GM10847 (cell line): Measurements from ENCODE around the gene GRHPR.

ENCODE experiments used
- POLR2A ChIP-seq: IDR thresholded peaks from 2 replicates; pipeline ENCODE4 v1.6.1; 2011; ENCODE audit not compliant: insufficient read length; ENCODE audit errors: extremely low read depth

The GRHPR gene

GRCh38 chr9:37425298-37425752 is 2.8 kb downstream of the GRHPR start:
- TF ChIP-seq POLR2A: no peak

DNA sequence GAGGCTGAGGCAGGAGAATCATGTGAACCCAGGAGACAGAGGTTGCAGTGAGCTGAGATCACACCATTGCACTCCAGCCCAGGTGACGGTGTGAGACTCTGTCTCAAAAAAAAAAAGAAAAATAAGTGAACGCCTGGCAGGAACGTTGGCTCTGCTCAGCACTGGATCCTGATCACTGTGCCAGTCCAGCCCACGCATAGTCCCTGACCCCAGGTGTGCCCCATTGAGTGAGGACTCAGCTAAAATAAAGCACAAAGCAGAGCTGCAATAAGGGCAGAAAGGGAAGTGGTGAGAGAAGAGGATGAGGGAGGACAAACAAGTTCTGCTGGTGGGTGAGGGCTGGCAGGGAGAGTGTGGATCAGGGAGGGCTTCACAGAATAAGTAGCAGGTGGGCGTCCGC is 4.3 kb downstream of the GRHPR start:
- TF ChIP-seq POLR2A: no peak

DNA sequence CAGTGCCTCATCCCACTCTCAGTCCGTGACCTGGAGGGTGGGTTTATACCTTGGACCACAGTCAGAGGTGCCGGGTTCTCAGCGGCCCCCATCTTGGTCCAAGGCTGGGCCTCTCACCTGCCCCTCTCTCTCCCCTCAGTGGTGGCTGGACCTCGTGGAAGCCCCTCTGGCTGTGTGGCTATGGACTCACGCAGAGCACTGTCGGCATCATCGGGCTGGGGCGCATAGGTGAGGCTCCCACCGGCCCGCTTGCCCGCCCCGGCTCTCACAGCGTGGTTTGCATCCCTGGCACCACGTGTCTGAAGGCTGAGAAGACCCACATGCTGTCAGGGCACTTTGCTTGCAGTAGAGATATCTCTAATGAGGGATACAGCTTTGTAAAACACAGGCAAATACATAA is 5.8 kb downstream of the GRHPR start:
- no peak for TF ChIP-seq POLR2A

GRCh38 chr9:37429441-37430285 is 7.2 kb downstream of the GRHPR start:
- no peak for TF ChIP-seq POLR2A

DNA sequence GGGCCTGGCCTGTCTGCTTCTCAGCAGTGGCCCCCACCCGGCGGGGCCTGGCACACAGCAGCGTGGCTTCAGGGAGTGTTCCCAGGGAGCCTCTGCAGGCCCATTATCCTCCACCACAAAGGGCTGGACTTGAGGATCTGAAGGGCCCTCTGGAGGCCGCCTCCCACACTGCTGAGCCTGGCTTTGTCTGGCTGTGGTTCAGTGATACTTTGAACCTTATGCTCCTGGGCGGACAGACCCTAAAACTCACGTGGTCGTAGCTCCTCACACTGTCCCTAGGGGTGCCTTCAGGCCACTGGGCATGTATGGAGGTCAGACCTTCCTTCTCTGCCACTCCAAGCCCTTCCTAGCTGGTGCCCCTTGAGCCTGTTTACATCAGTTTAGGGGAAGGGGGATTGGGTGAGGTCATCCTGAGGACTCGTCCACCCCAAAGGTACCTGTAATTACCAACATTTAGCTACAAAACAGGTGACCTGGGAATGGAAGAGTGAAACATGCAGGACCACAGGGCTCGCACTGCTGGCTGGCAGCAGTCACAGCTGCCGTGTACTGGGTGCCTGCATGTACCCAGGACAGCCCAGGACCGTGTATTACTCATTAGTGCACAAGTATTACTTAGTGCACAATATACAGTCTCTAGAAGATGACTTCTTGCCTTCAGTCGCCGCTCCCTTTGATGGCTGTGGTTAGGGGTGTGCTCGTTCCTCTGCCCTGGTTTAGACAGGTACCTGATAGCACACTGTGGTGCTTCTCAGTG is 8.5 kb downstream of the GRHPR start:
- TF ChIP-seq POLR2A: no peak

- TF ChIP-seq POLR2A: no peak
These were observed 9.5 kb downstream of the GRHPR start for GRCh38 chr9:37432020-37432419.

DNA sequence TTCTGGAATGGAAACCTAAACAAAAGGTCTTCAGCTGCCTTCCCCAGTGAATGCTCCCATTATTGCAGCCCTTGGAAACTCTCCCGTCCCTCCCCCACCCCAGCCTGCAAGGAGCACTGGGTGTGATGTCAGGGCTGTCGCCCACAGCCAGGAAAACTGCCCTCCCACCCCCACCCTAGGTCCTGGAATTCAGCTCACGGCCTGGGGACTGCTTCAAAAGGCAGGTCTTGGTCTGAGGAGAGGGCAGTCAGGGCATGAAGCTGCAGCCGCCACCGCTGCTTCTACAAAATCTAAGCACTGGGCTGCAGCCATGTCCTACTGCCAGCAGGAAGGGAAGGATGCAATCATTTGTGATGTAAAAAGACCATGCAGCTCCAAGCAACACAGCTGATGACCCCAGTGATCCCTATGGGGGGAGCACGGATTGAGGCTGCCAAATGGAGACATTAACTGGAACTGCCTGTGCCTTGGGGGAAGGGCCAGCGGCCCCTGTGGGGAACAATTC is 11.4 kb downstream of the GRHPR start:
- TF ChIP-seq POLR2A: no peak

DNA sequence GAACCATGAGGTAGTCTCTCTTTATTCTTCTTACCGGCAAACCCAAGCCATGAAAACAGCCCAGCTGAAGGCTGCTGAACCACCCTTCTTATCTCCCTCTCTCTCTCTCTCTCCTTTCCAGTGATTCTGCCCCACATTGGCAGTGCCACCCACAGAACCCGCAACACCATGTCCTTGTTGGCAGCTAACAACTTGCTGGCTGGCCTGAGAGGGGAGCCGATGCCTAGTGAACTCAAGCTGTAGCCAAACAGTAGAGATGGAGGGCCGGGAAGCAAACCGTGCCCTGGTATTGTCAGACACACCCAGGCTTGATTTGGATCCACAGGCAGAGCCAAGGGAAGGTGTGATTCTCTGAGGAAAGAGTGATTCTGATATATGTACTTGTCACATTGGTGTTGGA is 14.0 kb downstream of the GRHPR start:
- no peak for TF ChIP-seq POLR2A

DNA sequence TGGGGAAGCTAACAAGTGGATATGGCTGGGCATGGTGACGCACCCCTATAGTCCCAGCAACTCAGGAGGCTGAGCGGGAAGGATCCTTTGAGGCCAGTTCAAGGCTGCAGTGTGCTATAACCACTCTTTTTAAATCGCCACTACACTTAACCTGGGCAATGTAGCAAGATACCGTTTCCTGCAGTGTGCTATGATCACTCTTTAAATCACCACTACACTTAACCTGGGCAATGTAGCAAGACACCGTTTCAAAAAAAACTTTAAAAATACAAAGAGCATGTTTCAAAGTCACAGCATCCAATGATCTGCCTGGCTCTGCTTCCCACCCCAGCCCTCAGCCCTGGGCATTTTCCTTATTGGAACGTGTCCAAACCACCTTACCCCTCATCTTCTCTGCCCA is 14.5 kb downstream of the GRHPR start:
- TF ChIP-seq POLR2A: no peak

DNA sequence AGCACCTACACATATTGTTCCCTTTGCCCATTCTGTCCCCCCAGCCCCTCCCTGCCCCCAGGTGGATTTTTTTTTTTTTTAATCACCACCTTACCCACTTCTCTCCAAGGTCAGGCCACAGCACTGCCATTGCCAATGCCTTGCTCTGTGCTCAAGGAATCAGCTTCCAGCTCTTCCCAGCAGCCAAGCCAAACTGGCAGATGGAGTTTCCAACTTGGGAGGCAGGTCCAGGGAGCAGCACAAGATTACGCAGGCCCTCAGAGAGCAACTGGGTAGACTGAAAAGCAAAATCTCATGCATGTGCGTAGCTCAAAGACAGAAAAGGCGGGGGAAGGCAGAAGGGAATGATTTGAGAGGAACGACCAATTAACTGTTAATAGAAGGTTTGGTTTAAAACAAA is 15.1 kb downstream of the GRHPR start:
- TF ChIP-seq POLR2A: no peak

- TF ChIP-seq POLR2A: no peak
These were observed 15.9 kb downstream of the GRHPR start for GRCh38 chr9:37438359-37438758.

GRCh38 chr9:37441776-37442370 is 19.4 kb downstream of the GRHPR start:
- TF ChIP-seq POLR2A: no peak

DNA sequence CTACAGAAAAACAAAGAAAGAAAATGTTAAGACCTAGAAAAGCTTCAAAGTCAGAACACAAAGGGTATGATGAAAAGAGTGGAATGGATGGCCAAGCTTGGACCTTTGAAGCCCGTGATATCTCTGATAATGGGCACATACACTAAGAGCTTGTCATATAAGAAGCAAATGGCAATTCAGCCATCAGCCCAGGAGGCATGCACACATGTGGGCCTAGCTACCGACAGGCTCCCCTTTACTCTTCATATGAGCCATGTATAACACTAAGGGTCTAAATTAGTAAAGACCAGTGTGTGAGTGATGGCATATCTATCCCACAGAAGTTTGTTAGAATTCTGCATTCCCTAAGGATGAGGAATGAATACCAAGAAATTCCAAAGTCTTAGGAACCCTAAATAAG is 20.1 kb downstream of the GRHPR start:
- no peak for TF ChIP-seq POLR2A

DNA sequence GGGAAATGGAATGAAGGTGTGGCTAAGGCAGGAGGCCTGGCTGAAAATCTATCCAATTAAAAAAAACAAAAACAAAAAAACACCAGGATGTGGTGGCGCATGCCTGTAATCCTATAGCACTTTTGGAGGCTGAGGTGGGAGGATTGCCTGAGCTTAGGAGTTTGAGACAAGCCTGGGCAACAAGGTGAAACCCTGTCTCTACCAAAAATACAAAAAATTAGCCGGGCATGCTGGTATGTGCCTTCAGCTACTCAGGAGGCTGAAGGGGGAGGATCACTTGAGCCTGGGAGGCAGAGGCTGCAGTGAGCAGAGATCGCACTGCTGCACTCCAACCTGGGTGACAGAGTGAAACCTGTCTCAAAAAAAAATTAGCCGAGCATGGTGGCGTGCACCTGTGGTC is 21.1 kb downstream of the GRHPR start:
- no peak for TF ChIP-seq POLR2A

DNA sequence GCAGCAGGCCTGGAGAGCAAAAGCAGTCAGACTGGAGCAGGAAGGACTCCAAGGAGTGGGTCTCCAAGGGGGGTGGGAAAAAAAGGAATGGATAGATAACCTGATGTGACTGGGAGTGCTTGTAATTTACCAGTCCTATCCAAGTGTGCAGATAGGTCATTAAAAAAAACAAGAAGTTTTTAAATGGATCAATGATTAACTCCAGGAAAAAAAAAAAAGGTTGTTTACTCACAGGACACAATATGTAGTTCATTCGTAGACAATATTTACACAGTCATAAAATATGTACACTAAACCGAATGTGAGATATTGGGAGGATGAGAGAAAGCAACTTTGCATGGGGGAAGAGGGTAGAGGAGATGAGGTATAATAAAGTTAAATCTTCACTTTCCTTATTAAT is 22.4 kb downstream of the GRHPR start:
- TF ChIP-seq POLR2A: no peak

GRCh38 chr9:37445832-37446231 is 23.3 kb downstream of the GRHPR start:
- TF ChIP-seq POLR2A: no peak
